PC-3 (cell line): ENCODE data around the gene FSTL4. TPM values are rescaled to one million over a fixed set of nuclear protein-coding genes. Genes with fewer than 3 reads are reported as not detected.
A peak's percentile ranks its signal among the peaks of the same experiment; 100 is the strongest.

ENCODE experiments used
- ATAC-seq: fragments of 200-7000 bp; cut with Tn5 transposase; 2 replicates; pipeline ENCODE4 v1.9.1; 2020; ENCODE audit warnings: mild to moderate bottlenecking, moderate library complexity
- BruUV-seq: library from RNA; stranded (reverse); fragments of 400-500 nt; replicated peaks from 2 replicates; lab custom pipeline; 2021; lab: Mats Ljungman, UMichigan
- CTCF ChIA-PET: fragments of 300-600 bp; sonication (Branson Sonifier 250); formaldehyde crosslinking; loops from one replicate; lab custom pipeline; 2022; ENCODE audit warnings: antibody characterized with exemption; lab: Charles Lee
- POLR2A ChIA-PET: fragments of 300-600 bp; sonication (Branson Sonifier 250); formaldehyde crosslinking; loops from one replicate; lab custom pipeline; 2022; ENCODE audit warnings: antibody characterized with exemption; ENCODE audit not compliant: unreplicated experiment; lab: Charles Lee
- DNase-seq: peaks from one replicate; pipeline ENCODE4 v3.0.0-alpha.2; 2015
- H2AFZ ChIP-seq: fragments of 300-600 bp; sonication (generic); 2 replicates; pipeline ENCODE4 v1.6.0; 2016; ENCODE audit warnings: antibody characterized with exemption, low read length
- H3F3A ChIP-seq: fragments of 300-600 bp; sonication (generic); one replicate; pipeline ENCODE4 v1.6.0; 2017; ENCODE audit warnings: antibody characterized with exemption, low read length, control low read depth, mild to moderate bottlenecking; ENCODE audit not compliant: unreplicated experiment
- H3K27ac ChIP-seq: fragments of 300-600 bp; sonication (generic); 2 replicates; pipeline ENCODE4 v1.5.1; 2016; ENCODE audit warnings: mild to moderate bottlenecking, low read length
- H3K27me3 ChIP-seq: fragments of 300-600 bp; sonication (generic); 2 replicates; pipeline ENCODE4 v1.6.1; 2016; ENCODE audit warnings: low read length, mixed read lengths
- H3K36me3 ChIP-seq: fragments of 300-600 bp; sonication (generic); 2 replicates; pipeline ENCODE4 v1.6.1; 2016; ENCODE audit warnings: low read depth, mixed run types, low read length, mixed read lengths
- H3K4me1 ChIP-seq: fragments of 300-600 bp; sonication (generic); 2 replicates; pipeline ENCODE4 v1.5.1; 2016; ENCODE audit warnings: low read length; ENCODE audit not compliant: insufficient read depth
- H3K4me2 ChIP-seq: fragments of 300-600 bp; sonication (generic); 2 replicates; pipeline ENCODE4 v1.6.0; 2016; ENCODE audit warnings: low read length
- H3K4me3 ChIP-seq: fragments of 300-600 bp; sonication (generic); 2 replicates; pipeline ENCODE4 v1.5.1; 2016; ENCODE audit warnings: mild to moderate bottlenecking, low read length, mixed read lengths
- H3K79me2 ChIP-seq: fragments of 300-600 bp; sonication (generic); 2 replicates; pipeline ENCODE4 v1.6.1; 2017; ENCODE audit warnings: low read length, mixed read lengths
- H3K9ac ChIP-seq: fragments of 300-600 bp; sonication (generic); 2 replicates; pipeline ENCODE4 v1.6.0; 2016; ENCODE audit warnings: mild to moderate bottlenecking, low read length
- H3K9me2 ChIP-seq: fragments of 300-600 bp; sonication (generic); replicated peaks from 2 replicates; pipeline ENCODE4 v1.6.1; 2016; ENCODE audit warnings: mixed run types, low read length, mixed read lengths
- H3K9me3 ChIP-seq: fragments of 300-600 bp; sonication (generic); 2 replicates; pipeline ENCODE4 v1.6.1; 2016; ENCODE audit warnings: low read length, mixed read lengths
- H4K20me1 ChIP-seq: fragments of 300-600 bp; sonication (generic); 2 replicates; pipeline ENCODE4 v1.6.1; 2016; ENCODE audit warnings: low read length, mixed read lengths
- EZH2 ChIP-seq: fragments of 300-600 bp; sonication (generic); IDR thresholded peaks from one replicate; pipeline ENCODE4 v1.6.1; 2017; ENCODE audit warnings: antibody characterized with exemption, mild to moderate bottlenecking, low read length; ENCODE audit not compliant: unreplicated experiment
- EZH2phosphoT487 ChIP-seq: fragments of 300-600 bp; sonication (generic); IDR thresholded peaks from 2 replicates; pipeline ENCODE4 v1.6.1; 2018; ENCODE audit warnings: mild to moderate bottlenecking, antibody characterized with exemption, low read length, borderline replicate concordance
- intact Hi-C: fragments of 100-400 bp; cut with micrococcal nuclease; formaldehyde crosslinking; loops from 2 replicates; pipeline ENCODE4 v1.9.0; 2023
- total RNA-seq: library from RNA; depleted of rRNA; stranded (reverse); fragments of >200 nt; gene quantifications from 2 replicates; pipeline ENCODE4 v1.2.3, GENCODE V29; 2014
- TF ChIP-seq, protein P1 (sequence below): fragments of 300-600 bp; sonication (generic); conservative IDR thresholded peaks from 2 replicates; pipeline ENCODE4 v1.5.1; 2017; ENCODE audit warnings: antibody characterized with exemption, low read depth, mild to moderate bottlenecking, low read length

FSTL4 gene
- total RNA-seq, 1 experiment from 2014 or later, result 4.2 TPM

DNA sequence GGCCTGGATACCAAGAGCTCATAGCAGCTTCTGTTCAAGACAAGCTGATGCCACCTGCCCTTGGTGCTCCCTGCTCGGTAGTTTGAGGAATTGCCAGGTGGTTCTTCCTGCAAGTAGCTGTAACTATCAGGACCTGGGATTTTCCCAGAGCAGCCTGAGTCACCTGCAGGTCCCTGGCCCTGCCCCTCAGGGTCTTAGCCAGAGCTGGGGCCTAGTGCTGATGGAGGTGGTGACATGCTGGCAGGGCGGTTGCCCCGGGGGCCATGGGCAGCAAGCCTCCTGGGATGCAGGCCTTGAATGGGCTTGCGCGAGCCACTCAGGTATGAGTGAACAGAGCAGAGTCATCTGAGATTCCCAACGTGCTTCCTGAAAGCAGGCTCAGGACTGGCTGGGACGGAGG lies 298.3 kb downstream of the FSTL4 start:
- no peak for TF ChIP-seq EZH2
- TF ChIP-seq EZH2phosphoT487, result no peak
- TF ChIP-seq, protein P1, sequence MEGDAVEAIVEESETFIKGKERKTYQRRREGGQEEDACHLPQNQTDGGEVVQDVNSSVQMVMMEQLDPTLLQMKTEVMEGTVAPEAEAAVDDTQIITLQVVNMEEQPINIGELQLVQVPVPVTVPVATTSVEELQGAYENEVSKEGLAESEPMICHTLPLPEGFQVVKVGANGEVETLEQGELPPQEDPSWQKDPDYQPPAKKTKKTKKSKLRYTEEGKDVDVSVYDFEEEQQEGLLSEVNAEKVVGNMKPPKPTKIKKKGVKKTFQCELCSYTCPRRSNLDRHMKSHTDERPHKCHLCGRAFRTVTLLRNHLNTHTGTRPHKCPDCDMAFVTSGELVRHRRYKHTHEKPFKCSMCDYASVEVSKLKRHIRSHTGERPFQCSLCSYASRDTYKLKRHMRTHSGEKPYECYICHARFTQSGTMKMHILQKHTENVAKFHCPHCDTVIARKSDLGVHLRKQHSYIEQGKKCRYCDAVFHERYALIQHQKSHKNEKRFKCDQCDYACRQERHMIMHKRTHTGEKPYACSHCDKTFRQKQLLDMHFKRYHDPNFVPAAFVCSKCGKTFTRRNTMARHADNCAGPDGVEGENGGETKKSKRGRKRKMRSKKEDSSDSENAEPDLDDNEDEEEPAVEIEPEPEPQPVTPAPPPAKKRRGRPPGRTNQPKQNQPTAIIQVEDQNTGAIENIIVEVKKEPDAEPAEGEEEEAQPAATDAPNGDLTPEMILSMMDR, result no peak
- Histone ChIP-seq H3K4me2 (no peak overlapping the region), H3K9ac (no peak overlapping the region), H3K4me3 (no peak overlapping the region), H3K36me3 (no peaks in the 10 kb centered on the region), H3K9me2 (no peaks in the 10 kb centered on the region), H4K20me1 (no peaks in the 10 kb centered on the region), H3K27ac (no peak overlapping the region), H2AFZ (no peak overlapping the region), H3K79me2 (no peaks in the 10 kb centered on the region), H3K9me3 (no peaks in the 10 kb centered on the region), H3K27me3 (no peaks in the 10 kb centered on the region), H3K4me1 (no peaks in the 10 kb centered on the region), H3F3A (no peaks in the 10 kb centered on the region)
- ChIA-PET POLR2A (no interaction called here), CTCF (no interaction called here)
- intact Hi-C loops, result no loop called here
- DNase-seq, result no peak
- no peak for ATAC-seq
- BruUV-seq, result no TSS peak

DNA sequence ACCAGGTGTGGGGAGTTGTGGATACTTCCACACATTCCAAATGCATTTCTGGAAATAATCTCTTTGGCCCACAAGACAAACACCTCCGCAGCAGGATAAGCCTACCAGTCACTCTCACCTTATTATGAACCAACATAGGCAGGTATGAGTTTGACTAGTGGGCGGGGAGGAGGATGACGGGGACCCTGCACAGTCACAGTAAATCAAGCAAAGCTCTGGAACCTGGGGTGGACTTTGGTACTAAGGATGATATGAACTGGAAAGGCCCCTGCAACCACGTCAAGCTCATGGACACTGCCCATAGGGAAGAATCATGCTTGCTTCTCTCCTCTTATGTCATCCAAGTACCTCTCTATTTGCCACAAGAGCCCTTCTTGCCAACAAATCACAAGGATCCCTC lies 301.2 kb downstream of the FSTL4 start:
- H3K27ac ChIP-seq, result no peak overlapping the region
- H3K79me2 ChIP-seq, result no peaks in the 10 kb centered on the region
- H3K9me2 ChIP-seq, result no peaks in the 10 kb centered on the region
- ATAC-seq, result no peak
- H3F3A ChIP-seq, result no peaks in the 10 kb centered on the region
- intact Hi-C loops, result no loop called here
- DNase-seq, result no peak
- no peaks in the 10 kb centered on the region for H4K20me1 ChIP-seq
- no peaks in the 10 kb centered on the region for H3K4me1 ChIP-seq
- ChIA-PET CTCF (no interaction called here), POLR2A (no interaction called here)
- no TSS peak for BruUV-seq
- H3K9ac ChIP-seq, result no peak overlapping the region
- H3K36me3 ChIP-seq, result no peaks in the 10 kb centered on the region
- TF ChIP-seq EZH2 (no peak), EZH2phosphoT487 (no peak)
- TF ChIP-seq, protein P1, result no peak
- no peak overlapping the region for H2AFZ ChIP-seq
- no peak overlapping the region for H3K4me3 ChIP-seq
- H3K4me2 ChIP-seq, result no peak overlapping the region
- H3K9me3 ChIP-seq, result no peaks in the 10 kb centered on the region
- H3K27me3 ChIP-seq, result no peaks in the 10 kb centered on the region

DNA sequence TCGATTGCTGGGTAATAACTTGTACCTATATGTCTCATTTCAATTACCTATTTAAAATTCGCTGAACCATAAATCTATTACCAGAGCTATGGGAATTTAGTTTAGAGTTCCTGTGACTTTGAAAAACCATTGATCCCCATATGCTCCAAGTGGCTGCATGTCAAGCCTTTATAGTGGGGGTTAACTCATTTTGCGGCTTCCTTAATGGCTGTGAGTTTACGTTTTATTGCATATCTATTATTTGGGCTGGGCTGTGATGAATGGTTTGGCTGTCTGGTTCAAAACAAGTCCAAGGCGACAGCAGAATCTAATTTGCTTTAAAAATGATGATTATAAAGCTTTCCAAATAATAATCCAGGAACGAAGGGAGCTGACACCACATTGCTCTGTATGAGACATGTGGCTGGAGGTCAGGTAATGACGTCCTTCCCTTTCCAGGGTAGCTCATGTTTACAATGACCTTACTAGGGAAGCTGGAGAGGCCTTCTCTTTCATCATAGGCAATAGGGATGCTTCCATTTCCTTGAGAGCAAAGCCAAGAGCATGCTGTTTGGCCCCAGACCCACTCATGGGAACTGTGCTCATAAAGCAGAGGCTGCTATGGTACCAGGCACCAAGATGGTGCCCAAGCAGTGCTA lies 302.2 kb downstream of the FSTL4 start:
- no peak overlapping the region for H3K27ac ChIP-seq
- TF ChIP-seq EZH2 (no peak), EZH2phosphoT487 (no peak)
- TF ChIP-seq, protein P1, result no peak
- no peaks in the 10 kb centered on the region for H3K4me1 ChIP-seq
- POLR2A ChIA-PET, result no interaction called here
- BruUV-seq, result no TSS peak
- no peak overlapping the region for H3K4me3 ChIP-seq
- H2AFZ ChIP-seq, result no peak overlapping the region
- no peaks in the 10 kb centered on the region for H3K9me3 ChIP-seq
- H3K27me3 ChIP-seq, result no peaks in the 10 kb centered on the region
- DNase-seq, result peak; percentile 1
- no peaks in the 10 kb centered on the region for H3F3A ChIP-seq
- intact Hi-C loops, result no loop called here
- 0 out of 2 replicates have a peak, but pooled peaks have one; percentile 33 for ATAC-seq
- no peaks in the 10 kb centered on the region for H3K79me2 ChIP-seq
- no peak overlapping the region for H3K4me2 ChIP-seq
- no peaks in the 10 kb centered on the region for H3K9me2 ChIP-seq
- CTCF ChIA-PET, result no interaction called here
- no peaks in the 10 kb centered on the region for H3K36me3 ChIP-seq
- H4K20me1 ChIP-seq, result no peaks in the 10 kb centered on the region
- no peak overlapping the region for H3K9ac ChIP-seq
